Activated T-cell treated with anti-CD3 and anti-CD28 coated beads for 4 hours (primary cell): ENCODE results near the gene SLC34A3.

Experiments
- DNase-seq: peaks from one replicate; pipeline ENCODE4 v3.0.0-alpha.2; 2020

SLC34A3 gene

GRCh38 chr9:137230705-137231371, at the start of gene SLC34A3:
Gene SLC34A3, plus strand, starts transcription at chr9:137230901. Its CDS starts 802 bp downstream, at chr9:137231703.
- DNase-seq, result no peak

GRCh38 chr9:137181680-137182079, 49.0 kb upstream of the SLC34A3 start:
- DNase-seq, result no peak

GRCh38 chr9:137182836-137183235, 47.9 kb upstream of the SLC34A3 start:
- no peak for DNase-seq

GRCh38 chr9:137183980-137184595, 46.6 kb upstream of the SLC34A3 start:
- no peak for DNase-seq

GRCh38 chr9:137184881-137185660, 45.6 kb upstream of the SLC34A3 start:
- DNase-seq, result no peak

- no peak for DNase-seq
Observed at GRCh38 chr9:137185921-137186320, 44.8 kb upstream of the SLC34A3 start.

GRCh38 chr9:137186385-137186784, 44.3 kb upstream of the SLC34A3 start:
- DNase-seq, result no peak

GRCh38 chr9:137187386-137187785, 43.3 kb upstream of the SLC34A3 start:
- DNase-seq, result no peak

- no peak for DNase-seq
Observed at GRCh38 chr9:137188086-137188489, 42.6 kb upstream of the SLC34A3 start.

GRCh38 chr9:137188490-137189296, 42.0 kb upstream of the SLC34A3 start, which contains the start of the genes ANAPC2 and SSNA1:
Gene ANAPC2, minus strand, starts transcription at chr9:137188560. Its CDS starts 28 bp downstream, at chr9:137188532.
Gene SSNA1, plus strand, starts transcription at chr9:137188676. Its CDS starts 51 bp downstream, at chr9:137188727.
- peak; percentile 93 for DNase-seq

- no peak for DNase-seq
Observed at GRCh38 chr9:137189297-137190295, 41.1 kb upstream of the SLC34A3 start.

GRCh38 chr9:137190315-137190856, 40.3 kb upstream of the SLC34A3 start:
- no peak for DNase-seq

GRCh38 chr9:137191245-137191644, 39.5 kb upstream of the SLC34A3 start:
- DNase-seq, result no peak

GRCh38 chr9:137191691-137192447, 38.8 kb upstream of the SLC34A3 start:
- no peak for DNase-seq

GRCh38 chr9:137192448-137192780, 38.3 kb upstream of the SLC34A3 start:
- DNase-seq, result no peak

- DNase-seq, result no peak
Observed at GRCh38 chr9:137192859-137193258, 37.8 kb upstream of the SLC34A3 start.

- DNase-seq, result no peak
Observed at GRCh38 chr9:137193771-137194170, 36.9 kb upstream of the SLC34A3 start.

- no peak for DNase-seq
Observed at GRCh38 chr9:137194388-137194787, 36.3 kb upstream of the SLC34A3 start.

GRCh38 chr9:137194909-137195308, 35.8 kb upstream of the SLC34A3 start:
- DNase-seq, result no peak

- no peak for DNase-seq
Observed at GRCh38 chr9:137195525-137196220, 35.0 kb upstream of the SLC34A3 start.
